ENCODE data around the gene NRG4. TPM values are rescaled to one million over a fixed set of nuclear protein-coding genes. Genes with fewer than 3 reads are reported as not detected.

Gene NRG4
- not detected for polyA plus RNA-seq (2012; ENCODE audit: insufficient read length, low read depth)

GRCh38 chr15:76011627-76012551, at the start of gene NRG4:
NRG4 (minus strand) TSS chr15:76012424; CDS start chr15:76011230, 1,194 bp downstream.
- TF ChIP-seq, protein P1, sequence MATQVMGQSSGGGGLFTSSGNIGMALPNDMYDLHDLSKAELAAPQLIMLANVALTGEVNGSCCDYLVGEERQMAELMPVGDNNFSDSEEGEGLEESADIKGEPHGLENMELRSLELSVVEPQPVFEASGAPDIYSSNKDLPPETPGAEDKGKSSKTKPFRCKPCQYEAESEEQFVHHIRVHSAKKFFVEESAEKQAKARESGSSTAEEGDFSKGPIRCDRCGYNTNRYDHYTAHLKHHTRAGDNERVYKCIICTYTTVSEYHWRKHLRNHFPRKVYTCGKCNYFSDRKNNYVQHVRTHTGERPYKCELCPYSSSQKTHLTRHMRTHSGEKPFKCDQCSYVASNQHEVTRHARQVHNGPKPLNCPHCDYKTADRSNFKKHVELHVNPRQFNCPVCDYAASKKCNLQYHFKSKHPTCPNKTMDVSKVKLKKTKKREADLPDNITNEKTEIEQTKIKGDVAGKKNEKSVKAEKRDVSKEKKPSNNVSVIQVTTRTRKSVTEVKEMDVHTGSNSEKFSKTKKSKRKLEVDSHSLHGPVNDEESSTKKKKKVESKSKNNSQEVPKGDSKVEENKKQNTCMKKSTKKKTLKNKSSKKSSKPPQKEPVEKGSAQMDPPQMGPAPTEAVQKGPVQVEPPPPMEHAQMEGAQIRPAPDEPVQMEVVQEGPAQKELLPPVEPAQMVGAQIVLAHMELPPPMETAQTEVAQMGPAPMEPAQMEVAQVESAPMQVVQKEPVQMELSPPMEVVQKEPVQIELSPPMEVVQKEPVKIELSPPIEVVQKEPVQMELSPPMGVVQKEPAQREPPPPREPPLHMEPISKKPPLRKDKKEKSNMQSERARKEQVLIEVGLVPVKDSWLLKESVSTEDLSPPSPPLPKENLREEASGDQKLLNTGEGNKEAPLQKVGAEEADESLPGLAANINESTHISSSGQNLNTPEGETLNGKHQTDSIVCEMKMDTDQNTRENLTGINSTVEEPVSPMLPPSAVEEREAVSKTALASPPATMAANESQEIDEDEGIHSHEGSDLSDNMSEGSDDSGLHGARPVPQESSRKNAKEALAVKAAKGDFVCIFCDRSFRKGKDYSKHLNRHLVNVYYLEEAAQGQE (IDR thresholded peaks at IDR 0.05; ENCODE audit: insufficient read depth in 1 of 2, low read depth in 2 of 2, low read length in 2 of 2), result no peak
- TF ChIP-seq SIN3A (IDR thresholded peaks at IDR 0.05; ENCODE audit: borderline replicate concordance, insufficient read depth, low read length) (no peak), TAF1 (IDR thresholded peaks at IDR 0.05; ENCODE audit: borderline replicate concordance, insufficient read depth, low read length) (no peak), FOXP2 (optimal IDR thresholded peaks at IDR 0.05; ENCODE audit: borderline replicate concordance, extremely low read depth, extremely low read length, insufficient read depth) (no peak), POLR2AphosphoS5 (IDR thresholded peaks at IDR 0.05; ENCODE audit: low read depth, low read length) (no peak)

- TF ChIP-seq POLR2AphosphoS5 (IDR thresholded peaks at IDR 0.05; ENCODE audit: low read depth, low read length) (no peak), FOXP2 (optimal IDR thresholded peaks at IDR 0.05; ENCODE audit: borderline replicate concordance, extremely low read depth, extremely low read length, insufficient read depth) (no peak), TAF1 (IDR thresholded peaks at IDR 0.05; ENCODE audit: borderline replicate concordance, insufficient read depth, low read length) (no peak), SIN3A (IDR thresholded peaks at IDR 0.05; ENCODE audit: borderline replicate concordance, insufficient read depth, low read length) (no peak)
- TF ChIP-seq, protein P1 (IDR thresholded peaks at IDR 0.05; ENCODE audit: insufficient read depth in 1 of 2, low read depth in 2 of 2, low read length in 2 of 2), result no peak
Observed at GRCh38 chr15:76061700-76062099, 49.5 kb upstream of the NRG4 start.

GRCh38 chr15:76060118-76060989, 48.1 kb upstream of the NRG4 start:
- TF ChIP-seq FOXP2 (optimal IDR thresholded peaks at IDR 0.05; ENCODE audit: borderline replicate concordance, extremely low read depth, extremely low read length, insufficient read depth) (no peak), TAF1 (IDR thresholded peaks at IDR 0.05; ENCODE audit: borderline replicate concordance, insufficient read depth, low read length) (no peak), SIN3A (IDR thresholded peaks at IDR 0.05; ENCODE audit: borderline replicate concordance, insufficient read depth, low read length) (no peak), POLR2AphosphoS5 (IDR thresholded peaks at IDR 0.05; ENCODE audit: low read depth, low read length) (no peak)
- TF ChIP-seq, protein P1 (IDR thresholded peaks at IDR 0.05; ENCODE audit: insufficient read depth in 1 of 2, low read depth in 2 of 2, low read length in 2 of 2), result no peak

- TF ChIP-seq SIN3A (IDR thresholded peaks at IDR 0.05; ENCODE audit: borderline replicate concordance, insufficient read depth, low read length) (no peak), TAF1 (IDR thresholded peaks at IDR 0.05; ENCODE audit: borderline replicate concordance, insufficient read depth, low read length) (no peak), FOXP2 (optimal IDR thresholded peaks at IDR 0.05; ENCODE audit: borderline replicate concordance, extremely low read depth, extremely low read length, insufficient read depth) (no peak), POLR2AphosphoS5 (IDR thresholded peaks at IDR 0.05; ENCODE audit: low read depth, low read length) (no peak)
- TF ChIP-seq, protein P1 (IDR thresholded peaks at IDR 0.05; ENCODE audit: insufficient read depth in 1 of 2, low read depth in 2 of 2, low read length in 2 of 2), result no peak
Observed at GRCh38 chr15:76059320-76060117, 47.3 kb upstream of the NRG4 start, which contains the start of gene TMEM266. TMEM266 (plus strand) TSS chr15:76059985; CDS start chr15:76134264, 74,279 bp downstream.

All from PFSK-1 (cell line).